ENCODE results near the gene PRICKLE2.
A peak's percentile ranks its signal among the peaks of the same experiment; 100 is the strongest.

Gene PRICKLE2

DNA sequence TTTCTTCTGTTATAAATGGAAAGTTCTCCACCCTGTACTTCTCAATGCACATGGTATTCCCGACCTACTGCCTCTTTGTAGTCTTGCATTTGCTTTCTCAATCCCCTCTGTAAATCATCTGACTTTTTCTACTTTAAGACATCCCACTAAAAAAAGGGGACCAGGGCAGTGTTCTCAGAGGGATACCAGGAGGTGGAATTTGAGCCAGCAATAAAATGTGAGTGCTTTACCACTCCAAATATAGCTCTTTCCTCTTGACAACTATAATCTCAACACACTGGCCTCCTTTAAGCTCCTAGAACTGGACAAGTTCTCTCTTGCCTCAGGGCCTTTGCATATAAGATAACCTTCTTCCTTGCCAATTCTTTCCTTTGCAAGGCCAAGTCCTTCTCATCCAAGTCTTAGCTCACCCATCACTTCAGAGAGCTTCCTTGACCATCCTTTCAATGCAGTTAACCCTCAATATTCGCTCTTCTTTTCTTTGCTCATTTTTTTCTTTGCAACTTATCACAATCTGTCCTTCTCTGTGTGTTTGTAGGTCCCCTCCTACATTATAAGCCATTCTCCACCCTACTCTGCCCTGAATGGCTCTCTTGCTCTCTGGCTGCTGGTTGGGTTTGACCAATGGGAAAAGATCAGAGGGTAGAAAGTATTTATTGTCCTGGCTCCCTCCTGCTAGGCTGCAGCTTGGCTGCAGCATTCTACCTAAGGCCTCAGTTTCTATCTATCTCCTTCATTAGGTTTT lies 93.4 kb downstream of the PRICKLE2 start:
- DNase-seq (ENCODE audit: low spot score): no peak

DNA sequence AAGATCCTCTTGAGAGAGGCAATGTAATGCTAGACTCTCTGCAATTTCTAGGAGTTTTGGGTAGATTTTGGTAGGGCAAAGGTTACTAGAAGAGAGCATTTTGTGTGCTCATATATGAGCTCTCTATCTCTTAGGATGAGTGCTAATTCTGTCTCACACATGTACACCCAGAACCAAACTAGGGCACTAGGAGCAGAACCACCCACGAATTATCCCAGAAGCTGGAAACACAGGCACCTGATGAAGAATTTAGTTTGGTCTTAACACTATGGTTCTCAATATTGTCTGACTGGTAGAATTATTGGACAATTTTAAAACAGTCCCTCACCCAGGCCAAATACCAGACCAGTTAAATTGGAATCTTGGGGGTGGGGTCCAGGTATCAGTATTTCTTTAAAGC lies 94.8 kb downstream of the PRICKLE2 start:
- no peak for DNase-seq (ENCODE audit: low spot score)

DNA sequence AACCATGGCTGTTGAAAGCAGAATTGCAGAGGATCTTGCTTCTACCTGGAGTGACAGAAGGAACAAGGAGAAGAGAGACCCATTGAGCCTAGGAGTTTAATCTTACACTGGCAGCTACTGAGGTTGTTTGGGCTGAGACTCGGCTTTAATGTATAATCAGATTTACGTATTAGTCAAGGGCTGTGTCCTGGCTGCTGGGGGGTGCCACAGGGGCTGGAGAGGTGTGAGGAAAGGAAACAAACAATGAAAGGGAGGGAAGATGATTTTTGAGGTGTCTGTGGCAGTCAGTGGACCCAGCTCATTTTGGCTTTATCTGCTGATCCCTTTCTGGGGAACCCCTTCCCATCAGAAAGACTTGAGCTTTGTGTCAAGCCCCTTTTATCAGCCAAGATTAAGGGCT lies 95.7 kb downstream of the PRICKLE2 start:
- DNase-seq (ENCODE audit: low spot score): no peak

DNA sequence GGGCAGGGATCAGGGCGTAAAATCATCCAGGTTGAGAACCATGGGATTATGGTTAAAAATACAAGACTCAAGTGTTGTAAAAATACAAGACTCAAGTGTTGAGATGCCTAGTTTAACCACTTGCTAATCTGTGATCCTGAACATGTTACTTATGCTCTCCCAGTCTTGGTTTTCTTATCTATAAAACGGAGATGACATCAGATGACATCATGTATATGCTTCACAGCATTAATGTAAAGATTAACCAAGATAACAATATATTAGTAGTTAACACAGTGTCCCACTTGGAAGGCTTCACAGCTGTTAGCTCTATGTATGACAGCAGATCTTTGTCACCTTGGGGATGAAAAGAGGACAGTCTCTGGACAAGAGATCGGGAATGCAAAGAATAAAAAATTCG lies 96.2 kb downstream of the PRICKLE2 start:
- DNase-seq (ENCODE audit: low spot score): no peak

DNA sequence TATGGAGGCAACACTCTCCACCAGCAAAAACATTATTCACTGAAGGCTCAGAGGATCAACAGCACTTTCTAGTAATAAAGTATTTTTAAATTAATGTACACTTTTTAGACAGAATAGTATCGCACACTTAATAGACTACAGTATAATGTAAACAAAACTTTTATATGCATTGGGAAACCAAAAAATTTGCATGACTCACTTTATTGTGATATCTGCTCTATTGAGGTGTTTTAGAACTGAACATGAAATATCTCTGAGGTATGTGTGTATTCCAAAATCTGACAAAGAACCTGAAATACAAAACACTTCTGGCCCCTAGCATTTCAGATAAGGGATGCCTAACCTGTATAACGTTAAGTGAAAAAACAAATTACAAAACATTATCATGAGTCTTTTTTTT lies 99.7 kb downstream of the PRICKLE2 start:
- no peak for DNase-seq (ENCODE audit: low spot score)

DNA sequence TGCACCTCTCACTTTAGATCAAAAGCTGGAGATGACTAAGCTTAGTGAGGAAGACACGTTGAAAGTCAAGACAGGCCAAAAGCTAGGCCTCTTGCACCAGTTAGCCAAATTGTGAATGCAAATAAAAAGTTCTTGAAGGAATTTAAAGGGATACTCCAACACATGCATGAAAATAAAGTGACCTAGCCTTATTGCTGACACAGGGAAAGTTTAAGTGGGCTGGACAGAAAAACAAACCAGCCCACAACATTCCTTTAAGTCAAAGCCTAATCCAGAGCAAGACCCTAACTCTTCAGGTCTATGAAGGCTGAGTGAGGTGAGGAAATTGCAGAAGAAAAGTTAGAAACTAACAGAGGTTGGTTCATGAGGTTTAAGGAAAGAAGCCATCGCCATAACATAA lies 101.3 kb downstream of the PRICKLE2 start:
- DNase-seq (ENCODE audit: low spot score): no peak

DNA sequence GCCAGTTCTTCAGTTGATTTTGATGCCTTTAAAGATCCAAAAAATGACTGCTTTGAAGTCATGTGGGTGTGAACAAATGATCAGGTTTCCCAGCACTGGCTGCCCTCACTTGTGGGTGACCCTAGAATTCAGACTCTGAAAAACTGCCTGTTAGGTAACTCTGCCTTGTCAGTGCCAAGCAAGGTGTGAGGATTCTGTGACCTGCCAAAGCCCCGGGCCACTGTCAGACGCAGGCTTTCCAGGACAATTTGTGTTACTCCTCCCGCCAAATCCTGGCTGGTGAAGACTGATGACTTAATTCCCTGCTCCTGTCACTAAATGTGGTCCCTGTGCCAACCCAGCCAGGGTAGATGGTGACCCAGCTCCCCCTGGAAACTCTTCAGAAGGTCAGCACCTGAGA lies 102.8 kb downstream of the PRICKLE2 start:
- DNase-seq (ENCODE audit: low spot score): no peak

DNA sequence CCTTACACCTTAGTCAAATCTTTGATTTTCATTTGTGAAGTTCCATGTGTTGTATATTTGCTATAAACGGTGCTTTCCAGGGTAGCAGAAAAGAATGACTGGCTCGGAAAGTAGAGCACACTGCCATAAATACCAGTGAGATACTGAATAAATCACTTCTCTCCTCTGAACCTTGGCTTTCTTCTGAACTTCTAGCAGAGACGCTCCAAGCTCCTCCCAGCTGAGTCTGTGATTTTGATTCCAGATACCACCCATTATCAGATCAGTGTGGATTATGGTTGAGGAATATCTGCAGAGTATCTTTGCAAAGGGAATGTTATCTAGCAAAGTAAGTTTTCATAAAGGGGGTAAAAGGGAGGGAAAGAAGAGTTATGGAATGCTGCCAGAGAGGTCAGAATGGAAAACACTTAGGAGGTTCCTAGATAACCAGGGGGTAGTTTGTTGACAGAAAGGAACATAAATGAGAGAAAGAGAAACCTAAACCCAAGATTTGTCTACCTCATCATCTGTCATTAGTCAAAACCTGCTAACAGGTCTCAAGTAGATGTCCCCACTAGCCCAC lies 103.4 kb downstream of the PRICKLE2 start:
- no peak for DNase-seq (ENCODE audit: low spot score)

DNA sequence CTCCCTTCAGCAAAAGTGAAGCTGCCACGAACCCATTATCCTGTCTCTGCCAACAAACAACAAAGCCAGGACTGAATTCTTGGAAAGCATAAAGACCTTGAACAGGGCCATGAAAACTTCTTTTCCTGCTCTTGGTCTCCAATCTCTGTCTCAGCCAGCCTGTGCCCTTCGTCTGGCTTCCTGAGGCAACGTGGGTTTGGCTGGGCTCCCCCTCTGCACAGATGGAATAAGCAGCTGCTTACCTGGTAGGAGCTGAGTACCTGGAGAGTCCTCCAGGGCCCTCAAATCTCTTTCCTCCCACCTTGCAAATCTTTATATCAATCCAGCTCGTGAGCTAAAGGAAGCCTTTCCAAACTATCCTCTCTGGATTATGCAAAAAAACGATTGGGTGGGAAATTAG lies 104.4 kb downstream of the PRICKLE2 start:
- DNase-seq (ENCODE audit: low spot score): no peak

DNA sequence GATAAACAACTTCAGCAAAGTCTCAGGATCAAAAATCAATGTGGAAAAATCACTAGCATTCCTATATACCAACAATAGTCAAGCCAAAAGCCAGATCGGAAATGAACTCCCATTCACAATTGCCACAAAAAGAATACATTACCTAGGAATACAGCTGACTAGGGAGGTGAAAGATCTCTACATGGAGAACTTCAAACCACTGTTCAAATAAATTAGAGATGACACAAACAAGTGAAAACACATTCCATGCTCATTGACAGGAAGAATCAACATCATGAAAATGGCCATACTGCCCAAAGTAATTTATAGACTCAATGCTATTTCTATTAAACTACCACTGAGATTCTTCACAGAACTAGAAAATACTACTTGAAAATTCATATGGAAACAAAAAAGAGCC lies 107.8 kb downstream of the PRICKLE2 start:
- DNase-seq (ENCODE audit: low spot score): no peak

DNA sequence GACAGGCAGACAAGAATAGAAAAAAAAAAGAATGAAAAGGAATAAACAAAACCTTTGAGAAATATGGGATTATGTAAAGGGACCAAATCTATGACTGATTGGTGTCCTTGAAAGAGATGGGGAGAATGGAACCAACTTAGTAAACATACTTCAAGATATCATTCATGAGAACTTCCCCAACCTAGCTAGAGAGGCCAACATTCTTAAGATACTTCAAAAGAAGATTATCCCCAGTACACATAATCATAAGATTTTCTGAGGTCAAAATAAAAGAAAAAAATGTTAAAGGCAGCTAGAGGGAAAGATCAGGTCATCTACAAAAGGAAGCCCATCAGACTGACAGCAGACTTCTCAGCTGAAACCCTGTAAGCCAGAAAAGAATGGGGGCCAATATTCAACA lies 110.6 kb downstream of the PRICKLE2 start:
- no peak for DNase-seq (ENCODE audit: low spot score)

DNA sequence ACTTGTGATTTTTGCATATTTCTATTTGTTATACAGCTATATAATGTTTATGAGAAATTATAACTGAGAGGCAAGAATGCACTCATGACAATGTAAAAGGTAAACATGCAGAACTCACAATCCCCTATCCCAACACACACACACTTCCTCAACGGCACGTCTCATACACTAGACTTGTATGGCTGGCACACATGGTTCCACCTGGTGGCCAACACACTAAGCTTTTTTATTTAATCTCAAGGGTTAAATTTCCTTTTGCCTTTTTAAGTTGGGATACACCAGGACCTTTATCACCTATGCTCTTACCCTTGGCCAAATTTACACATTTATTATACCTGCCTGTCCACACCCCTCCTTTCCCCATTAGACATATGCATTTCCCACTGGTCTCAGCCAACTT lies 113.4 kb downstream of the PRICKLE2 start:
- no peak for DNase-seq (ENCODE audit: low spot score)

DNA sequence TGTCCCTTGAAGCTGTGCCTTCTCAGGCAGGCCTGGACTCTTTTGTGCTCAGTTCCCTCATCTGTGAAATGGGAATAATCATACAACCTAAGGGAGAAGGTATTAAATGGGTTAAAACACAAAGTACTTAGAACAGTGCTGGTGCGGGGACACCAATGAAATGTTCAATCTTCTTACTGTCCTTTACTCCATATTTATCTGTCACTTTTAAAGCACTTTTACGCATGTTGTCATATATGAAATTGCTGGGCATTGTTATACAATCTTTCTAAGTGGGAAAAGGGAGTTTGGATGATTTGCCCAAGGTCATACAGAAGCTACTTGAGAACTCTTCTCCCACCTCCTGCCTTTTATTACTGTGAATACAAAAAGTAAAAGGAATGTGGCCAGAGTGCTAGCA lies 114.2 kb downstream of the PRICKLE2 start:
- DNase-seq (ENCODE audit: low spot score): no peak

DNA sequence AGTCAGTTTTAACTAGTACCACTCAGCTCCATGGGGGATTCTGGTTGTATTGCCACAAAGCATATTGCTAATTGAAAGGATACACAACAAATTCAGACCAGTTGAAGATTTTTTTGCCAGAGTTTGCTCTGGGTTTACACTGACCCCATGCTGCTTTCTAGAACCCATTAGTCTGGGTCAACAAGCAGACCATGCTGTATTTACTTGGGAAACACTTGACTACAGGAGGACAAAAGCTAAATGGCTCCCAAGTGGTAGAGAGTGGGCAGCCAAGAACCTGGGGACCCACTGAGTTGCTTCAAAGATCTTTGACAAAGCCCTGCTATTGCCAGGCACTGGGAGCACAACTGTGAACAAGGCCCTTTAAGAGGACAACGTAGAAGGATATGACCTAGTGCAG lies 115.2 kb downstream of the PRICKLE2 start:
- DNase-seq (ENCODE audit: low spot score): no peak

DNA sequence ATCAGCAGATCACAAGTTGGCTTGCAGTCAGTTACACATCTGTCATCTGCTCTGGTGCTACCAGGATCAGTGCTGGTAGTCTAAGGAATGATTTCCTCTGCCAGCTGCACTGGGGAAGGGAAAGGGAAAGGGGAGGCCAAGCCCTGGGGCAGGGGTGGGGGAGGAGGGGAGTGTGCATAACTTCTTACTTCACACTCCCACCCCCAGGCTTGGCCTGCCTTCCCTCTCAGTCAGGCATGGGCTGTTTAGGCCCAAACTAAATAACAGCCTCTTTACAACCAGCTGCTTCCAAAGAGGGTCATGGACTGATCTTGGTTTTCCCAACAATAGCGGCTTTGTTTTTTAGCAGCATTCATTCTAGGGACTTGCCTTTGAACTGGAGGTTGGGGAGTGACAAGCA lies 115.8 kb downstream of the PRICKLE2 start:
- no peak for DNase-seq (ENCODE audit: low spot score)

DNA sequence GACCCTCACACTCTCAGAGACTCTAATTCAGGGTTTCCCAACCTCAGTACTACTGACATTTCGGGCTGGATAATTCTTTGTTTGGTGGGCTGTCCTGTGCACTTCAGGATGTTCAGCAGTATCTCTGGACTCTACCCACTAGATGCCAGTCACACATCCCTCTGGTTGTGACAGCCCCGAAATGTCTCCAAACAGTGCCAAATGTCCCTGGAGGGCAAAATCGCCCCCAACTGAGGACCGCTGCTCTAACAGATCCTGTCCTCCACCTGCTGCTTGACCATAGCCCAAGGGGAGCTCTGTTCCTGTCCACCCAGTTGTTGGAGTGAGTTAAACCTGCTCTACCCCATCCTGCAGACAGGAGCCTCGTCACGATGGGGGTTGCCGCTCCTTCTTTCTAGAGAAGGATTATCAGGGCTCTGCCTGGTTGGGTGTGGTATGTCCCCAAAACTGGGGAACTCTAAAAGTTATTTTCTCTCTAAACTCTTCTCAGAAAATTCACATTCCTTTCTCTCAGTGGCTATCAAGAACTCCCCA lies 116.4 kb downstream of the PRICKLE2 start:
- no peak for DNase-seq (ENCODE audit: low spot score)

DNA sequence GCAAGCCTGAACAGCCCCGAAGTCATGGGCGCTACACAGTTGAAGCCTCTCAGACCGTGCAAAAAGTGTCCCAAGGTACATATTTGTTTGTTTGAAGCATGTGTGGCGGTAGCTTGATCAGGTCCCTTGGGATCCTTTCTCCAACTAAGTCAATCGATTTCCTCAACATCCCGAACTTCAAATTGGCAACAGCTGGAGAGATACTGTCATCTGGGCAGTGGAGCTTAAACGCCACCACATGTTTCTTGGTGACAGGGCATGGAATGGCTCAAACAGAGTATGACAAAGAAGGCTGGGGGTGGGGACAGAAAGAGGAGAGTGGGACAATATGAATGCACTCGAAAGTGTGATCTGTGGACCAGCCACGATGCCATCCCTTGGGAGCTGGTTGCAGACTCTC lies 117.0 kb downstream of the PRICKLE2 start:
- no peak for DNase-seq (ENCODE audit: low spot score)

DNA sequence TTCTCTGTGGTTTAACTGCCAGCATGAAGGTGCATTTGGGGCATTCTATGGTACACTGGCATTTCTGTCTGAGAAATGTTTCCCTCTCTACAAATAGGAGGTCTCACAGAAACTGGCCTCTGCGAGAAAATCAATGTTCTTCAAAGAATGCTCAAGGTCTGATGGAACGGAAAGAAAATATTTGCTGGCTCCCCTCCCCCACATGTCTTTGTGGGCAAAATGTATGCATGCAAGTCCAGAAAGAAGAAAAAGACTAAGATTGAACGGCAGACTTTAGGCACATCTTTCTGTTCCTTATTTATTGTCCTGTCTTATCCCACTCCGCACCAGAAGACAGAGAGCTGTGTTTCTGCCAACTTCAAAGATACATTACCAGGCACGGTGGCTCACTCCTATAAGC lies 118.1 kb downstream of the PRICKLE2 start:
- DNase-seq (ENCODE audit: low spot score): no peak

DNA sequence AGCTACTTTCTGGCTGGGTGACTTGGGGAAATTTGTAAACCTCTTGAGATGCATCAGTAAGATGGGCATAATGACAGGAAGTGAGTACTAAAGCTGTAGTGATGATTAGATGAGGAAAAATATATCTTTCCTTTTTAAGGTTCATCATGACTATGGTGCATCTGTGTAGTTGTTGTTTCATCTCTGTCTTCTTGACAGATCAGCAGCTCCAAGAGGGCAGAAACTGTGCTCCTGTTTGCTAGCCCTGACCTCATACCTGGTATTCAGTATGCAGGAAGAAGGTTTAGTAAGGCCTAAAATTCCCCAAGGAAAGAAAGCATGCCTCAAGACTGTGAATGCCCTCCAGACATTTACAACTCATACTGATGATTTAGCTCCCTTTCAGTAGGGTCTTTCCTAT lies 119.5 kb downstream of the PRICKLE2 start:
- DNase-seq (ENCODE audit: low spot score): peak; percentile 80

DNA sequence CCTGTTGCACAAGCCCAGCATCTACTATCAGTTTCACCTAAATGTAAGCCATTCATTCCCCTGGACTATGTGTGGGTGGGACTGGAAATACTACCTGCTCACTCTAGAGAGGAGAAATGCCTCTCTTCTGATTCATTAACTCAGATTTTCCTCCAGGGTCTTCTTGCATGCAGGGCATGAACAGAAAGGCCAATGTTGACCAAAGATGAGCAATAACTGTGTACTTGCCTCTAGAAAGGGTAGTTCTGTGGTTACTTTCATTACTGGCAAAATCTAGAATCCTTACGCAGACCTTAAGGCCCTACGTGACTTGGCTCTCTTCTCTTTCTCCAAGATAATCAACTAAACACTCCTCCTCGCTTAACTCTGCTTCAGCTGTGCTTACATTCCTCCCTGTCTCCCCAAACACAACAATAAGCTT lies 120.6 kb downstream of the PRICKLE2 start:
- DNase-seq (ENCODE audit: low spot score): peak; percentile 93

DNA sequence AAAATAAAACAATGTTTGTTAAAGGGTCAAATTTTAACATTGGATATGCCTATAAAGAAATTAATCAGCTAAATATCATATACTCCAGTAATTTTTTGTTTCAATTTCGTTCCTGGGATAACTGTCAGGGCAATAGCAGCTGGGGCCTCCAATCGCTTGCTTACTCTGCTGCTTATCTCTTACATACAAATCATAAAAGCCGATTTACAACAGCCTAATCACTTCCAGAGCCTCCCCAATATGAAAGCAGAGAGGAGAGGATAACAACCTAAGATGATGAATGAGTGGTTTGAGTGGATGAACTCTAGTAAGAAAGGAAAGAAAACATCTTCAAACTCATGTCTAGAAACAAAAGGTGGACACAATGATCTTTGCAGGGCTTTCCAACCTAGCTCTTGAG lies 121.3 kb downstream of the PRICKLE2 start:
- no peak for DNase-seq (ENCODE audit: low spot score)

DNA sequence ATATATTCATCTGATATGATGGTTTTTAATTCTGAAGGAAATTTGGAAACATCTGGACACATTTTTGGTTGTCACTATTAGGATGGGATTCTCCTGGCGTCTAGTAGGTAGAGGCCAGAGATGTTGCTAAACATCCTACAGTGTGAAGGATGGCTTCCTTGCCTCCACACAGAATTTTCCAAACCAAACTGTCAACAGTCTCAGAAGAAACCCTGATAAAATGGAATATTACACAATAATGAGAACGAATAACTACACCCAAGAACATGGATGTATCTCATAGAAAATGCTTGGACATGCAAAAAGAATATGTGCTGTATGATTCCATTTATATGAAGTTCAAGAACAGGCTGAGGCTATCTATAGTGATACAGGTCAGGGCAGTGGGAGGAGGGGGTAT lies 122.1 kb downstream of the PRICKLE2 start:
- no peak for DNase-seq (ENCODE audit: low spot score)

DNA sequence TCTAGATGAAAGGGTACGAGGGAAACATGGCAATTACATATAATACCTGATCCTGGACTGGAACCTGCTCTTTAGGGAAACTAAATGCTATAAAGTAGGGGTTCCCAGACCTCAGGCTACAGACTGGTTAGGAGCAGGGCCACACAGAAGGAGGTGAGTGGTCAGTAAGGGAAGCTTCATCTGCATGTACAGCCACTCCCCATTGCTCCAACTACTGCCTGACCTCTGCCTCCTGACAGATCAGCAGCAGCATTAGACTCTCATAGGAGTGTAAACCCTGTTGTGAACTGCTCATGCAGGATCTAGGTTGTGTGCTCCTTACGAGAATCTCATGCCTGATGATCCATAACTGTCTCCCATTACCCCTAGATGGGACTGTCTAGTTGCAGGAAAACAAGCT lies 123.1 kb downstream of the PRICKLE2 start:
- DNase-seq (ENCODE audit: low spot score): no peak

DNA sequence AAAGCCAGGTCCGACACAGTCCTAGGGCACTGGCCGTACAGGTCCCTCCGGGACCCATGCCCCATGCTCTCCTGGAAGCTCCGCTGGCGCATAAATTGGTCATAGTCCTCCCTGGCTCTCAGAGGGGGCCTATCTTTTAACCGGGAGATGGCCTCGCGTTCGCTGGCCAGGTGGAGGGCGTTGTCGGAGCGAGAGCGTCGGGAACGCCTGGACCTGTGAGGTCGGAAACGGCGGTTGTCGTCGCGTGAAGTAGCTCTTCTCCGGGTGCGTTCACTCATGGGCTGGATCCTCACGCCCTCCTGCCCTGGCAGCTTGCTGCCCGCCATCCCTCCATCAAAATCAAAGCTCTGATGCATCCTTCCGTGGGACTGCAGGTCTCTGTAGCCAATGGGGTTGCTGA lies 126.0 kb downstream of the PRICKLE2 start:
- no peak for DNase-seq (ENCODE audit: low spot score)

Measured in kidney tubule cell (primary cell).